Vagina (tissue), 2 donors: Measurements from ENCODE around the gene SRSF2.

Experiments
- POLR2A ChIP-seq, 2 donors: fragments of 450-650 bp; IDR thresholded peaks; one replicate each; pipeline ENCODE4 v1.6.1; 2017; ENCODE audit warnings: antibody characterized with exemption in 2 of 2, mild to moderate bottlenecking in 2 of 2, moderate library complexity in 2 of 2
- TF ChIP-seq, protein P1 (sequence below), 3 experiments: fragments of 450-650 bp in 2 of 3; fragments of 200-600 bp in 1 of 3; sonication (generic) in 1 of 3; IDR thresholded peaks; one replicate each; pipeline ENCODE4 v1.5.1; 2017 to 2019; ENCODE audit warnings: antibody characterized with exemption in 3 of 3, mild to moderate bottlenecking in 2 of 3, moderate library complexity in 2 of 3

- TF ChIP-seq, protein P1, sequence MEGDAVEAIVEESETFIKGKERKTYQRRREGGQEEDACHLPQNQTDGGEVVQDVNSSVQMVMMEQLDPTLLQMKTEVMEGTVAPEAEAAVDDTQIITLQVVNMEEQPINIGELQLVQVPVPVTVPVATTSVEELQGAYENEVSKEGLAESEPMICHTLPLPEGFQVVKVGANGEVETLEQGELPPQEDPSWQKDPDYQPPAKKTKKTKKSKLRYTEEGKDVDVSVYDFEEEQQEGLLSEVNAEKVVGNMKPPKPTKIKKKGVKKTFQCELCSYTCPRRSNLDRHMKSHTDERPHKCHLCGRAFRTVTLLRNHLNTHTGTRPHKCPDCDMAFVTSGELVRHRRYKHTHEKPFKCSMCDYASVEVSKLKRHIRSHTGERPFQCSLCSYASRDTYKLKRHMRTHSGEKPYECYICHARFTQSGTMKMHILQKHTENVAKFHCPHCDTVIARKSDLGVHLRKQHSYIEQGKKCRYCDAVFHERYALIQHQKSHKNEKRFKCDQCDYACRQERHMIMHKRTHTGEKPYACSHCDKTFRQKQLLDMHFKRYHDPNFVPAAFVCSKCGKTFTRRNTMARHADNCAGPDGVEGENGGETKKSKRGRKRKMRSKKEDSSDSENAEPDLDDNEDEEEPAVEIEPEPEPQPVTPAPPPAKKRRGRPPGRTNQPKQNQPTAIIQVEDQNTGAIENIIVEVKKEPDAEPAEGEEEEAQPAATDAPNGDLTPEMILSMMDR (IDR thresholded peaks at IDR 0.05) = no peak
- TF ChIP-seq POLR2A (IDR thresholded peaks at IDR 0.05) = no peak
These were observed 47.8 kb upstream of the SRSF2 start for GRCh38 chr17:76784926-76785325.
